ENCODE data around the gene ZFX.

DNA sequence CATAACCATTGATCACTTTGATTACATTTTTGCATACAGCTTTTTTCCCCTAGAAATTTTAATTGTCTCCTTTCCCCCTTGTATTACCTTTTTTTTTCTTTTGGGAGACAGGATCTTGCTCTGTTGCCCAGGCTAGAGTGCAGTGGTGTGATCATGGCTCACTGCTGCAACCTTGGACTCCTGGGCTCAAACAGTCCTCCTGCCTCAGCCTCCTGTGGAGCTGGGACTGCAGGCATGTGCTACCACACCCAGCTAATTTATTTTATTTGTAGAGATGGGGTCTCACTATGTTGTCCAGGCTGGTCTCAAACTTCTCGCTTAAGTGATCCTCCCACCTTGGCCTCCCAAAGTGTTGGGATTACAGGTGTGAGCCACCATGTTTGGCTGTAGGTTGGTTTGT lies 47.0 kb downstream of the ZFX start:
- TF ChIP-seq CREB1 (IDR thresholded peaks at IDR 0.05; ENCODE audit: low read depth) (no peak), CTCF (IDR thresholded peaks at IDR 0.05 in 2 of 3, conservative IDR thresholded peaks at IDR 0.05 in 1 of 3; ENCODE audit: control insufficient read depth in 2 of 3, extremely low read depth in 1 of 3, insufficient read depth in 1 of 3, low read depth in 3 of 3, low read length in 3 of 3) (no peak), RAD21 (IDR thresholded peaks at IDR 0.05; ENCODE audit: insufficient read depth, low read depth, low read length) (no peak), SP1 (IDR thresholded peaks at IDR 0.05; ENCODE audit: low read depth, low read length) (no peak), ZNF24 (IDR thresholded peaks at IDR 0.05) (no peak)
